Testis (tissue), 2 donors: ENCODE results near the gene LYPLA2.

ENCODE experiments used
- CTCF ChIP-seq, 3 experiments: fragments of 450-650 bp in 2 of 3; fragments of 200-600 bp in 1 of 3; sonication (generic) in 1 of 3; IDR thresholded peaks; one replicate each; pipeline ENCODE4 v1.5.1; 2016 to 2019; ENCODE audit warnings: antibody characterized with exemption in 3 of 3, mild to moderate bottlenecking in 2 of 3, moderate library complexity in 1 of 3
- POLR2A ChIP-seq: fragments of 450-650 bp; IDR thresholded peaks from one replicate; pipeline ENCODE4 v1.6.1; 2017; ENCODE audit warnings: antibody characterized with exemption, mild to moderate bottlenecking, moderate library complexity

GRCh38 chr1:23817633-23818032, 26.7 kb downstream of the LYPLA2 start:
- TF ChIP-seq CTCF (IDR thresholded peaks at IDR 0.05) = no peak
- TF ChIP-seq POLR2A = no peak
